ENCODE data around the gene LRRTM4. TPM values are rescaled to one million over a fixed set of nuclear protein-coding genes. Genes with fewer than 3 reads are reported as not detected.

LRRTM4 gene
- total and polyA plus RNA-seq, 2 donors (not counting 1 experiment from before 2014, with no cell fraction given) = not detected

GRCh38 chr2:76749858-76750257 lies 772.3 kb downstream of the LRRTM4 start:
- no peak overlapping the region for H2AFZ ChIP-seq (ENCODE audit: insufficient read depth, low read depth, low read length, poor library complexity, severe bottlenecking)
- POLR2A ChIA-PET = no interaction called here
- Mint-ChIP-seq H3K4me3 (no peak overlapping the region), H3K27ac (no peak overlapping the region), H3K27me3 (no peaks in the 10 kb centered on the region), H3K9me3 (ENCODE audit: insufficient read depth) (peaks cover 8% of the 10 kb centered on the region), H3K4me1 (no peaks in the 10 kb centered on the region)
- H3K27ac ChIP-seq (ENCODE audit: low read length in 2 of 2) = no peak overlapping the region
- CTCF ChIA-PET = no interaction called here
- no peaks in the 10 kb centered on the region for H3K27me3 ChIP-seq (replicated peaks in 1 of 4; ENCODE audit: control extremely low read depth in 1 of 4, control insufficient read depth in 3 of 4, insufficient read depth in 4 of 4, low read length in 3 of 4)
- H4K20me1 ChIP-seq (ENCODE audit: control insufficient read depth, insufficient read depth, low read length, poor library complexity, severe bottlenecking) = no peaks in the 10 kb centered on the region
- H3K79me2 ChIP-seq (ENCODE audit: control insufficient read depth, insufficient read depth, low read length) = no peaks in the 10 kb centered on the region
- no peaks in the 10 kb centered on the region for H3K36me3 ChIP-seq (replicated peaks in 1 of 2; ENCODE audit: control extremely low read depth in 1 of 2, control insufficient read depth in 1 of 2, extremely low read depth in 1 of 2, insufficient read depth in 2 of 2, low read length in 1 of 2)
- TF ChIP-seq EZH2 (IDR thresholded peaks at IDR 0.05; ENCODE audit: borderline replicate concordance, insufficient read depth, low read depth, low read length, poor library complexity, severe bottlenecking) (no peak), CTCF (IDR thresholded peaks at IDR 0.05) (no peak)
- H3K4me1 ChIP-seq (ENCODE audit: control insufficient read depth in 2 of 2, insufficient read depth in 2 of 2, low read length in 2 of 2) = no peaks in the 10 kb centered on the region
- no peak for DNase-seq
- intact Hi-C loops (cut with micrococcal nuclease) = no loop called here
- no peak for ATAC-seq (ENCODE audit: low read depth)
- peaks cover 0 to 3% (median 0%) of the 10 kb centered on the region in 3 donors for H3K9me3 ChIP-seq (ENCODE audit: control extremely low read depth in 1 of 3, control insufficient read depth in 2 of 3, insufficient read depth in 1 of 3, low read length in 2 of 3)
- H3K4me2 ChIP-seq (replicated peaks; ENCODE audit: low read depth, low read length, poor library complexity, severe bottlenecking) = no peak overlapping the region
- H3K4me3 ChIP-seq (ENCODE audit: control extremely low read depth in 1 of 5, extremely low read depth in 1 of 5, insufficient read depth in 1 of 5, low read depth in 2 of 5, low read length in 4 of 5) = no peak overlapping the region
- no peak overlapping the region for H3K9ac ChIP-seq (ENCODE audit: low read length)

GRCh38 chr2:76748581-76749296 lies 773.4 kb downstream of the LRRTM4 start:
- Histone ChIP-seq H3K9me3 (ENCODE audit: control extremely low read depth in 1 of 3, control insufficient read depth in 2 of 3, insufficient read depth in 1 of 3, low read length in 2 of 3) (peaks cover 0 to 3% (median 0%) of the 10 kb centered on the region in 3 donors), H3K27ac (ENCODE audit: low read length in 2 of 2) (no peak overlapping the region), H2AFZ (ENCODE audit: insufficient read depth, low read depth, low read length, poor library complexity, severe bottlenecking) (no peak overlapping the region), H3K36me3 (replicated peaks in 1 of 2; ENCODE audit: control extremely low read depth in 1 of 2, control insufficient read depth in 1 of 2, extremely low read depth in 1 of 2, insufficient read depth in 2 of 2, low read length in 1 of 2) (no peaks in the 10 kb centered on the region), H3K4me2 (replicated peaks; ENCODE audit: low read depth, low read length, poor library complexity, severe bottlenecking) (no peak overlapping the region), H4K20me1 (ENCODE audit: control insufficient read depth, insufficient read depth, low read length, poor library complexity, severe bottlenecking) (no peaks in the 10 kb centered on the region), H3K4me1 (ENCODE audit: control insufficient read depth in 2 of 2, insufficient read depth in 2 of 2, low read length in 2 of 2) (no peaks in the 10 kb centered on the region), H3K4me3 (ENCODE audit: control extremely low read depth in 1 of 5, extremely low read depth in 1 of 5, insufficient read depth in 1 of 5, low read depth in 2 of 5, low read length in 4 of 5) (no peak overlapping the region), H3K79me2 (ENCODE audit: control insufficient read depth, insufficient read depth, low read length) (no peaks in the 10 kb centered on the region), H3K27me3 (replicated peaks in 1 of 4; ENCODE audit: control extremely low read depth in 1 of 4, control insufficient read depth in 3 of 4, insufficient read depth in 4 of 4, low read length in 3 of 4) (no peaks in the 10 kb centered on the region), H3K9ac (ENCODE audit: low read length) (no peak overlapping the region)
- H3K27me3 Mint-ChIP-seq = no peaks in the 10 kb centered on the region
- no peak for TF ChIP-seq CTCF (IDR thresholded peaks at IDR 0.05)
- TF ChIP-seq EZH2 (IDR thresholded peaks at IDR 0.05; ENCODE audit: borderline replicate concordance, insufficient read depth, low read depth, low read length, poor library complexity, severe bottlenecking) = no peak
- 98% methylated on average over 13 of the region's 14 CpGs for WGBS (ENCODE audit: insufficient coverage)
- H3K4me1 Mint-ChIP-seq = no peaks in the 10 kb centered on the region
- peaks cover 8% of the 10 kb centered on the region for H3K9me3 Mint-ChIP-seq (ENCODE audit: insufficient read depth)
- no peak overlapping the region for H3K27ac Mint-ChIP-seq
- H3K4me3 Mint-ChIP-seq = no peak overlapping the region
- intact Hi-C loops (cut with micrococcal nuclease) = no loop called here
- CTCF ChIA-PET = no interaction called here
- ATAC-seq (ENCODE audit: low read depth) (no peak), DNase-seq (no peak)
- POLR2A ChIA-PET = no interaction called here
